B cell (primary cell): ENCODE results near the gene PMPCA.

Experiments used
- CTCF ChIP-seq: fragments of 200-600 bp; IDR thresholded peaks from one replicate; pipeline ENCODE4 v1.8.0; 2022; ENCODE audit warnings: antibody characterized with exemption, mild to moderate bottlenecking
- EZH2 ChIP-seq: IDR thresholded peaks from 2 replicates; pipeline ENCODE4 v1.6.1; 2012; ENCODE audit warnings: borderline replicate concordance, low read depth, mild to moderate bottlenecking, moderate library complexity, low read length; ENCODE audit not compliant: insufficient read depth, poor library complexity, severe bottlenecking

DNA sequence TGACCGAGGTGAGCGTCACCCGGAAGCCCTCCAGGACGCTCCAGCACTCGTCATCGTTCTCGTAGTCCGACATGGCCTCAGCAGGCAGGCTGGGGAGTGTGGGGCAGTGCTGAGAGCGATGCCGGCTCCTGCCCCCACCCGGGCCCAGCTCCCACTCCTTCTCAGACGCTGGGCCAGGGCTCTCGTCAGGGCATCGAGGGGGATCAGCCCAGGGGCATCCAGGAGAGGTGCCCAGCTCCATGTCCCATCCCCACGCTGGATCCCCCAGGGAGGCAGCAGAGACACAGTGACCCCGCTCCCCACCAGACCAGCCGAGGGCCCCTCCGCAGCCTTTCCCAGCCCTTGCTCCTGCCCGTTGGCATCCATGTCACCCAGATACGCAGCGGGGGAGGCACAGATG lies 38.5 kb upstream of the PMPCA start:
- TF ChIP-seq CTCF (no peak), EZH2 (no peak)
